Measurements from ENCODE around the gene TMEM171.

TMEM171 gene

GRCh38 chr5:73120222-73121118 lies at the start of gene TMEM171:
TSS of gene TMEM171 (plus strand) at chr5:73120575. CDS start at chr5:73123374, 2,799 bp downstream.
- no peak for DNase-seq

GRCh38 chr5:73081093-73081492 lies 39.3 kb upstream of the TMEM171 start:
- DNase-seq = no peak

GRCh38 chr5:73088026-73088425 lies 32.3 kb upstream of the TMEM171 start:
- DNase-seq = no peak

GRCh38 chr5:73093943-73094342 lies 26.4 kb upstream of the TMEM171 start:
- no peak for DNase-seq

GRCh38 chr5:73094415-73094814 lies 26.0 kb upstream of the TMEM171 start:
- DNase-seq = no peak

- DNase-seq = no peak
Observed at GRCh38 chr5:73095564-73096238, 24.7 kb upstream of the TMEM171 start.

- no peak for DNase-seq
Observed at GRCh38 chr5:73096239-73096575, 24.2 kb upstream of the TMEM171 start.

GRCh38 chr5:73097740-73098139 lies 22.6 kb upstream of the TMEM171 start:
- DNase-seq = no peak

GRCh38 chr5:73100109-73100508 lies 20.3 kb upstream of the TMEM171 start:
- no peak for DNase-seq

- no peak for DNase-seq
Observed at GRCh38 chr5:73103870-73104299, 16.5 kb upstream of the TMEM171 start.

- no peak for DNase-seq
Observed at GRCh38 chr5:73104326-73104725, 16.0 kb upstream of the TMEM171 start.

- no peak for DNase-seq
Observed at GRCh38 chr5:73106335-73106734, 14.0 kb upstream of the TMEM171 start.

- DNase-seq = no peak
Observed at GRCh38 chr5:73110190-73110589, 10.2 kb upstream of the TMEM171 start.

GRCh38 chr5:73111536-73111935 lies 8.8 kb upstream of the TMEM171 start:
- no peak for DNase-seq

GRCh38 chr5:73112359-73112758 lies 8.0 kb upstream of the TMEM171 start:
- DNase-seq = no peak

GRCh38 chr5:73114044-73114688 lies 6.2 kb upstream of the TMEM171 start:
- DNase-seq = no peak

GRCh38 chr5:73115399-73116051 lies 4.8 kb upstream of the TMEM171 start:
- no peak for DNase-seq

- DNase-seq = no peak
Observed at GRCh38 chr5:73116506-73116905, 3.9 kb upstream of the TMEM171 start.

GRCh38 chr5:73117088-73117740 lies 3.2 kb upstream of the TMEM171 start:
- no peak for DNase-seq

- no peak for DNase-seq
Observed at GRCh38 chr5:73118391-73118973, 1.9 kb upstream of the TMEM171 start.

GRCh38 chr5:73119451-73120157 lies 771 bp upstream of the TMEM171 start:
- DNase-seq = no peak

GRCh38 chr5:73121119-73121463 lies 716 bp downstream of the TMEM171 start:
- DNase-seq = no peak
